NCI-H446 treated with DMSO at 0.1 percent for 48 hours (cell line): Measurements from ENCODE around the gene TM9SF1.

Experiments used
- DNase-seq: peaks from one replicate; lab custom pipeline; 2025; lab: John Stamatoyannopoulos, UW

TM9SF1 gene

DNA sequence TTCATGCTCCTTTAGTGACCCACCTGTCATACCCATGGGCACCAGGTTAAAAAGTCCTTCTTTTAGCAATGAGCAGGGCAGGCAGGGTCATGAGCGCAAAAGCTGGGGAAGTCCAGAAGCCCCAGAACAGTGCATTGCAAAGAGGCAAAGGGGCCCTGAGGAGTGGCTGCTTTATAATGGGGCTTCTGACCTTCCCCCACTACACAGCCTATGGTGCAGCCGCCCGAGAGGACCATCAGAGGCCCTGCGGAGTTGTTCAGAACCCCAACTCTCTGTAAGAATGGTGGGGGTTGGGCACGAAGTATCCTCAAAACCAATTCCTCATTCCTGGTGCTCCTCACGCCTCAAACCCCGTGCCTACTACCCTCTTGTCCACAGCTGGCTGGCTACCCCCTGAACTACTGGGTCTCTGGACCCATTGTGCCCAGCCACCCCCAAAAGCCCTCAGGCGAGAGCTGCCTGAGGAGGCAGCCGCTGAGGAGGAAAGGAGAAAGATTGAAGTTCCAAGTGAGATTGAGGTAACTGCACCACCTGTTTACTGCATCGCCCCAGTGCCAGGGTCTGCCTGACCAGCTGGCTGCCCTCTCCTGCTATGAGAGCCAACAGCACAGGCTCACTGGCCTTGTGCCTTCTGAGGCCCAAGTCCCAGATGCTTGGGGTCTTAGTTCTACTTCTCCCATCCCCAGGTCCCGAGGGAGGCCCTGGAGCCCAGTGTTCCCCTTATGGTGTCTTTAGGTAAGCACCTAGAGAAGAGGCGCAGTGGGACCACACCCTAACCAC lies 16.7 kb downstream of the TM9SF1 start:
- DNase-seq = no peak

DNA sequence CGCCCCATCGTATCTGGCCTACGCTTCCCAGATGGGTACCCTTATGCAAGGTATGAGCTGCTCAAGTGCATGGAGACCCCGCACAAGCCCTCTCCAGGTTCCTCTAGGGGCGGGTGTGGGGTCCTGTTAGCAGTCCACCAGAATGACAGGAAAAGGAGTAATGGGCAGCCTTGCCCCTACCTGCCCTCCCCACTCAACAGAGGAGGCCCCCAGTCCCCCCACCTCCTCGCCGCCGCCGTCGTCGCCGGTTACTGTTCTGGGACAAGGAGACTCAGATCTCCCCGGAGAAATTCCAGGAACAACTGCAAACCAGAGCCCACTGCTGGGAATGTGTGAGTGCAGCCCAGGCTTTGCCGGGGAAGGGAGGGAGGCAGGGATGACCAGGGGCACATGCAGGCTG lies 17.4 kb downstream of the TM9SF1 start:
- DNase-seq = no peak

DNA sequence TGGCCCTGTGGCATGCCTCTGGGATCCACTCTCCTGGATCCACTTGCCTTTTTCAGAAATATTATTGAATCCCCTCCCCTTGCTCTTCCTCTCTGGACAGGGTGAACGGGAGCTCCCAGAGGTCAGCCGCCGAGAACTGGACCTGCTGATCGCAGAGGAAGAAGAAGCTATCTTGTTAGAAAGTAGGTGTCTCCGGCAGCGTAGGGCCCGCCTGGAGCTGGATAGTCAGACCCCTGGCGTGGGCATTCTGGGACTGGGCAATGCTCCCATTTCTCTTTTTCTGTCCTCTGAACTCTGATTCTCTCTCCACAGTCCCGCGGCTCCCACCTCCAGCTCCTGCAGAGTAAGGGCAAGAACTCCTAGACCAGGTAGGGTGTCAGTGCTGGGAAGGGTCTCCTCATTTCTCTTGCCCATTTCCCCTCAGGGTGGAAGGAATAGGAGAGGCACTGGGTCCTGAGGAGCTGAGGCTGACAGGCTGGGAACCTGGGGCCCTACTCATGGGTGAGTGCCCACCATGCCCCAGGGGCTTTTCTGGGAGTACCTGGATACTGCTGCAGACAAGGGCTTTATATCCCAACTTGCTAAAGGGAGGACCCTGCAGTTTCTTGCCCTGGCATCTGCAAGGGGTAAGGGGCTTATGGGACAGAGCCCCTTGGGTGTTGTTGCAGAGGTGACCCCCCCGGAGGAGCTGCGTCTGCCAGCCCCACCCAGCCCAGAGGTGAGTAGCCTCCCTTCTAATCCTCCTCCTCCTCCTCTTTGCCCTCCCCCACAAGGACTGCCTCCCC lies 18.0 kb downstream of the TM9SF1 start:
- no peak for DNase-seq

DNA sequence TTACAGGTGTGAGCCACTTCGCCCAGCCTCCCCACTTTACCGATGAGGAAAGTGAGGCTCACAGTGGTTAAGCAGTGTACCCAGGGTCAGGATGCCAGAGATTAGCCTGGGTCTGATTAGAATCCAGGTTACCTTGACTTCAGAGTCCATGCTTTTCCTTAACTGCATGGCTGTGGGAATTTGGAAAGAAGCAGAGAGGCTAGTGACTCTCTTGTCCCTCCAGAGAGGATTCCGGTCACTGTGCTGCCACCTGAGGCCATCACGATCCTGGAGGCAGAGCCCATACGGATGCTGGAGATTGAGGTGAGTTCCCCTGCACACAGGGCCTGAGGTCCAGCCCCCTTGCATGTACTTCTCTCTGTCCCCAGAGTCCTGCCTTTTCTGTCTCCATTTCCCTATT lies 18.6 kb downstream of the TM9SF1 start:
- DNase-seq = no peak

DNA sequence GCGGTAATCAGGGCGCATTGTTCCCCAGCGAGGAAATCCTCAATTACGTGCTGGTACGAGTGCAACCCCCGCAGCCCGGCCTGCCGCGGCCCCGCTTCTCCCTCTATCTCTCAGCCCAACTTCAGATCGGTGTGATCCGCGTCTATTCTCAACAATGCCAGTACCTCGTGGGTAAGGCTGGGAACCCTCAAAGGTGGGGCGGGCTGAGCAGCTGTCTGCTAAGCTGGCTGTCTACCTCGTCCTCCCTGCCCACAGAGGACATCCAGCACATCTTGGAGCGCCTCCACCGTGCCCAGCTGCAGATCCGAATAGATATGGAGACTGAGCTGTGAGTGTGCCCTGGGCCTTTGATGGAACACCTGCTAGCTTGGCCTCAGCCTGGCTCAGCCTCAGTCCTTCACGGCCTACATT lies 22.4 kb downstream of the TM9SF1 start:
- no peak for DNase-seq

DNA sequence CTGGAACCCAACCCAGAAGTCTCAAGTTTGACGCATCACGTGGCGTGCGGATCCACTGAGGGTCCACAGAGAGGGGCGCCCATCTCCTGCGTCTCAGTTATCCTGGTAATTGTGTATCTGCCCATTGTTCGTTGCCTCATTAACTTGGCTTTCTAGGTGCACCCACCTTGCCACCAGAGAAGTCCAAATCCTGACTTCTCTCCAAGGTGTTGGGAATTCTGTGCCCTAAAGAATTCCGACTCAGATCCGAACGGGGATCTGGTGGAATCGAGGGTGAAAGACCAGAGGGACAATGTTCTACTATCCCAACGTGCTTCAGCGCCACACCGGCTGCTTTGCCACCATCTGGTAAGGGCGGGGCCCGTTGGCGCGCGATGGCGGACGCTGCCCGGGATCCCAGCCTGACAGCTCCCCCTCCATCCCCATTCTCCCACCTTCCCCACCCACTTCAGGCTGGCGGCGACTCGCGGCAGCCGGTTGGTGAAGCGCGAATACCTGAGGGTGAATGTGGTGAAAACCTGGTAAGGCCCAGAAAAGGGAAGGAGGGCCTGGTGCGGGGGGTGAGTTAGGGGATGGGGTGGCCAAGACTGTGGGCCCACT lies 22.9 kb downstream of the TM9SF1 start:
- DNase-seq = no peak

DNA sequence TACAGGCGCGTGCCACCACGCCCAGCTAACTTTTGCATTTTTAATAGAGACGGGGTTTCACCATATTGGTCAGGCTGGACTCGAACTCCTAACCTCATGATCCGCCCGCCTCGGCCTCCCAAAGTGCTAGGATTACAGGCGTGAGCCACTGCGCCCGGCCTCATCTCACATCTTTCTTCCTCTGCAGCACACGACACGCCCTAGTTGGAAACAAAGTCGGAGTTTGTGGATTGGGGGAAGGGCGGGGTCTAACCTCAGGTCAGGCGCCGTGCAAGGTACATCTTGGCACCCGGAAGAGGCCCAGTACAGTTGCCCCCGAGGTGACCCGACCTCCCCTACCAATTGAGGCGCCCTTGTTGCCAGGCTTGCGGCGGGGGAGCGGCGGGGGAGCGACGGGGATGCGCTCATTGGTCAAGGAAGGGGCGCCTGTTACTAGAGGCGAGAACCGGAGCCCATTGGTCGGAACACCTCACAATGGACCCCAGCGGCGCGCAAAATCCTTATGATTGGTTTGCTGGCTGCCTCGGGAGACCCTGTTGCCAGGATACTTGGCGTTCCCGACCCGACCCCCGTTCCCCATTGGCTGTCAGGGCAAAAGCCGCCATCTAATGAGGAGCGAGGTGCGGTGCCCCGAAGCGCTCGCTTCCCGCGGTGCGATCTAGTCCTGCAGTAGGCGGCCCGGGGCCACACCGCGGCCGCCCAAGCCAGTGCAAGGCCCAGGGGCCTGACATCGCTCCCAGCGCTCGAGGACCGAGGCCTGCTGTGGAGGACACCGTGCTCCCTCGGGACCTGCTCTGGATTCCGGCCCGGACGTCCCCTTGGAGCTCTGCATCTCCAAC lies 23.6 kb downstream of the TM9SF1 start, which contains the start of gene REC8:
Gene REC8 (plus strand): TSS at position 659 of the 839 bp plus-strand sequence. CDS start 473 bp downstream, outside the sequence.
- DNase-seq = peak; percentile 6

DNA sequence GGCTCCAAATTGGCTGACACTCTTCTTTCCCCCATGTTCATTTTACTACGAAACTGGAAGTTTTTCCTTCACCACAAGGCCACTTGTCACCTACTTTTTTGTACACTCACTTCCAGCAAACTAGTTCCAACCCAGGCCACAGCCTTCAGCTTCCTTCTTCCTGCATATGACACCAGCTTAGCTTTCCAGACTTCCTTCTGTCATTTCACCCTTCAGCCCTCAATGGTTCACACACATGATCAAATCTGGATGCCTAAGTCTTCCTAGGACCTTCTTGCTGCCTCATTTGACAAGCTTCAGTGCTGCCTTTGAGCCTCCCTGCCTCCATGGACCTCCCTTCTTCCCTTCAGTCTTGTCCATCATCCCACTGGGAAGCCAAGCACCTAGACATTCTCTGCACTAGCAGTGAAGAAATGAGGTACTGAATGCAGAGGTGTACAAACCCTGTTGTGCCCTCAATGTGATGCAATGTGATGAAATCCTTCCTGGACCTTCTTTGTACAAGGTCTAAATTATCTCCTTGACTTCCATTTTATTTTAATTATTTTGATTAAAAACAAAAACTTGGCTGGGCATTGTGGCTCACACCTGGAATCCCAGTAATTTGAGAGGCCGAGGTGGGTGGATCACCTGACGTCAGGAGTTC lies 27.6 kb downstream of the TM9SF1 start:
- no peak for DNase-seq

DNA sequence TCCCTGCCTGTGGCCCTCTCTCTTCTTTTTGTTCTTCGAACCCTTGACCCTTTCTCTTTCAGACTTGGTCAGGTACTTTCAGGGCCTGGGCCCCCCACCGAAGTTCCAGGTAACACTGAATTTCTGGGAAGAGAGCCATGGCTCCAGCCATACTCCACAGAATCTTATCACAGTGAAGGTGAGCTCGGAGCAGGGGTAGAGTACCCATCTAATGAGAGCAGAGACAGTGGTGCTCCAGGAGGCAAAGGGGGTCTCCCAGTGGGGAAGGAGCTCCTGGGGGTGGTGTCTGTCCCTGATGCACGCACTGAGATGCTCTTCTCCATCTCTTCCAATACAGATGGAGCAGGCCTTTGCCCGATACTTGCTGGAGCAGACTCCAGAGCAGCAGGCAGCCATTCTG lies 29.5 kb downstream of the TM9SF1 start:
- no peak for DNase-seq

DNA sequence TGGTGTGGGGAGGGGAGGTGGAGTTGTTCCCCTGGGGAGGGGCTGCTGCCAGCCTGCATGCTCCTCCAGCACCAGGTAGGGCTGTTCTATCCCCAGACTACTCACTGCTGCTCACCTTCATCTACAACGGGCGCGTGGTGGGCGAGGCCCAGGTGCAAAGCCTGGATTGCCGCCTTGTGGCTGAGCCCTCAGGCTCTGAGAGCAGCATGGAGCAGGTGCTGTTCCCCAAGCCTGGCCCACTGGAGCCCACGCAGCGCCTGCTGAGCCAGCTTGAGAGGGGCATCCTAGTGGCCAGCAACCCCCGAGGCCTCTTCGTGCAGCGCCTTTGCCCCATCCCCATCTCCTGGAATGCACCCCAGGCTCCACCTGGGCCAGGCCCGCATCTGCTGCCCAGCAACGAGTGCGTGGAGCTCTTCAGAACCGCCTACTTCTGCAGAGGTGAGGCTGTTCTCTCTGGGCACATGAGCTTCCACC lies 30.7 kb downstream of the TM9SF1 start:
- DNase-seq = no peak

DNA sequence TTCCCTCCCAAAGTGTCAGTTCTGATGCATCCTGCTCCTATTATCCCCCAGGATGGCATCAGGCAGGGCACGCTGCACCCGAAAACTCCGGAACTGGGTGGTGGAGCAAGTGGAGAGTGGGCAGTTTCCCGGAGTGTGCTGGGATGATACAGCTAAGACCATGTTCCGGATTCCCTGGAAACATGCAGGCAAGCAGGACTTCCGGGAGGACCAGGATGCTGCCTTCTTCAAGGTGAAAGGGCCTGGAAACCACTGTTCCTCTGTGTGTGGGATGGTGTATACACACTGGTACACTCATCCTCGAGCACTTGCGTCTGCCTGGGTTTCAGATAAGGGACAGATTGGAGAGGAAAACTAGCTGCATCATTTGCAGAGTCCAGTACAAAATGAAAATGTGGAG lies 33.1 kb downstream of the TM9SF1 start:
- DNase-seq = no peak

DNA sequence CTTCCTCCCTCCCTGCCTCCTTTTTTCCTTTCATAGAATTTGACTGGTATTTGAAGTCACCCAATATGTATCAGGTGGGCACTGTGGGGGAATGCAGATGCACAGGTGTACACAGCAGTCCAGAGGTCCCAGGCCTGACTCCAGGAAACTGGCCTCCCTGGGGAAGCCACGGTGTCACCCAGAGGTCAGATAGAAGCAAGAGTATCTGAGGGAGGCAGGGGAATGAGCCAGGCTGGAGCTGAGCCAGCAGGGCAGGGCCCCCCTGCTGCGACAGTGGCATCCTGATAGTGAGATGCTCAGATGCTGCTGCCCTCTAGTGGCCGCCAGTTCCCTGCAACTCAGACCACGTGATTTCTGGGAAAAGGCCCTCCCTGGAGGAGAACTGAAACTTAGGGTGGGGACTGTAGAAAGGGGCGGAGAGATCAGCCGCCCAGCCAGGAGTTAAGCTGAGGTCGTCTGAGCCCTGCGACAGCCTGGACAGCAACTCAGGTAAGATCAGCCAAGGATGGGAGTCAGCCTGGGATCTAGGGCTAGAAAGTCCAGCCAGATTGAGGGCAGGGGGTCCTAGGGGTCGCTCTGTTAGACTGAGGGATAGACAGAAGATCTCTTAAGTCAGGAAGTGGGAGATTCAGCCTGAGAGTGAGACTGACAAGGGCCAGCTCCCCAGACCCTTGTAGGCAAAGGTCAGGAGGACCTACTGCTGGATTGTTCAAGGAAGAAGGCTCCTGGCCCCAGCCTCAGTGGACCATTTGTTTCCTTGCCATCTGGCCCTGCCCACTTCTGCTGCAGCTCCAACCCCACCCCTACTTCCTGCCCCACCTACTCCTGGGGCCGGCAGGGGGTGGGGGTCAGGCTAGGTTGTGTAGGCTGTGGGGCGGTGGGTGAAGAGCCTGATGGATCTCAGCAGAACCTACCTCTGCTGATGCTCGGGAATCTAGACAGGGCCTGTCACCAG lies 34.1 kb downstream of the TM9SF1 start, which contains the start of gene IRF9:
Gene IRF9 (plus strand): TSS at position 416 of the 955 bp plus-strand sequence. CDS start 880 bp downstream, outside the sequence.
- peak; percentile 79 for DNase-seq

DNA sequence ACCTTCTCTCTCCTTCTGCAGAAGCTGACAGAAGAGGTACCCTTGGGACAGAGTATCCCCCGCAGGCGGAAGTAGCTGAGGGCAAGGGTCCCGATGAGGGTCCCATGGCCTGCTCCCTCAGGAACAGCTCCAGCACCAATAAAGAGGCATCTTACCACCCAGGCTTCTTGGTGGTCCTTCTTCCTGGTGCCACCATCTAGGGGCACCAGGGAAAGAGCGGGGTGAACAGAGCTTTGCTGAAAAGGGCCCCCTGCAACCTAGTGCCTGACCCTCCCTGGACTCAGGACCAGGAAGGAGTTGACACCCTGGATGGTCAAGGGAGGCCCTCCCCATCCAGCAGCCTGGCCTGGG lies 34.8 kb downstream of the TM9SF1 start:
- DNase-seq = no peak

DNA sequence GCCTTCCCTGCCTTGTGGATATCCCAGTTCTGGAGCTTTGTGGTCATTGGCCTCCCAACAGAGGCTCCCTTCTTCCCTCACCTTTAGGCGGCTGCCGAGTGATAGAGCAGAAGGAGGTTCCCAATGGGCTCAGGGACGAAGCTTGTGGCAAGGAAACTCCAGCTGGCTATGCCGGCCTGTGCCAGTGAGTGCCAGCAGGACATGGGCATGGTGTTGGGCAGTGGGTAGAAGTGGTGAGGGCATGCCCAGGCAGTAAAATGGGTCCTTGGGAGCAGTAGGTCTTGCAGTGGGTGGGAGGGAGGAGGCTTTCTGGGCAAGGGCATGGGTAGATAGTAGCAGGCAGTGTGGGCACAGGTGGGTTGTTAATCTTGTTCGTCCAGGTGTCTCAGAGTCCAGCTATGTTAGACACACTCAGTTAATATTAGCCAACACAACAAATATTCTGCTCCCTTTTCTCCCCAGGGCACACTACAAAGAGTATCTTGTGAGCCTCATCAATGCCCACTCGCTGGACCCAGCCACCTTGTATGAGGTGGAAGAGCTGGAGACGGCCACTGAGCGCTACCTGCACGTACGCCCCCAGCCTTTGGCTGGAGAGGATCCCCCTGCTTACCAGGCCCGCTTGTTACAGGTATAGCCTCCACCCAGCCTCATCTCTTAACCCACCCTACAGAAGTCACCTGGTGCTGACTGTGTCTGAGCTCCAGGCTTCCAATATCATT lies 35.3 kb downstream of the TM9SF1 start:
- DNase-seq = no peak

DNA sequence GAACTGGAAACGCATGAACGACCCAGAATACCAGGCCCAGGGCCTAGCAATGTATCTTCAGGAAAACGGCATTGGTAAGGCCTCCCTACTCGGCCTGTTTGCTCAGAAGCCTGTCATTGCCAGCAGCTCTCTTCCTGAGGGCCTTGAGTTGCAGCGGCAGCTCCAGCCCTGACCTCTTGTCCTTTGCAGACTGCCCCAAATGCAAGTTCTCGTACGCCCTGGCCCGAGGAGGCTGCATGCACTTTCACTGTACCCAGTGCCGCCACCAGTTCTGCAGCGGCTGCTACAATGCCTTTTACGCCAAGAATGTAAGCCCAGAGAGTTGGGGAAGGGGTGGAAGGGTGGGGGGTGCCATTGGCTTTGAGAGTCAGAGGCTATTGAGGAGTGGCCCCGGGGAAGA lies 37.9 kb downstream of the TM9SF1 start:
- DNase-seq = no peak

DNA sequence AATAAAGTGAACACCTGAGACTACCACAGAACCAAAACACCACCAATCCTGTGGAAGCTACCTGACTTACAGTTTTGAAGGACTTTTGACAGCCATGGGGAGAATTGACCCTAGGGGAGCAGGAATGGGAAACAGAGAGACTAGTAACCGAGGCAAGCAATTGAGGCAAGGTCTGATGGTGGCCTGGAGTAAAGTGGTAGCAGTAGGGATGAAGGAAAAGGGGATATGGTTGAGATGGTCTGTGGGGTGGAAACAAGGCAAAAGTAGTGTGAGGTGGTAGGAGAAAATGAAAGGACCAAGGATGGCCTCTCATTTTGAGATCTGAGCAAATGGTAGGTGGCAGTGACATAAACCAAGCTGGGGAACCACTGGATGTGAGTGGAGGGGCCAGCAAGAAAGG lies 38.4 kb downstream of the TM9SF1 start:
- DNase-seq = no peak

DNA sequence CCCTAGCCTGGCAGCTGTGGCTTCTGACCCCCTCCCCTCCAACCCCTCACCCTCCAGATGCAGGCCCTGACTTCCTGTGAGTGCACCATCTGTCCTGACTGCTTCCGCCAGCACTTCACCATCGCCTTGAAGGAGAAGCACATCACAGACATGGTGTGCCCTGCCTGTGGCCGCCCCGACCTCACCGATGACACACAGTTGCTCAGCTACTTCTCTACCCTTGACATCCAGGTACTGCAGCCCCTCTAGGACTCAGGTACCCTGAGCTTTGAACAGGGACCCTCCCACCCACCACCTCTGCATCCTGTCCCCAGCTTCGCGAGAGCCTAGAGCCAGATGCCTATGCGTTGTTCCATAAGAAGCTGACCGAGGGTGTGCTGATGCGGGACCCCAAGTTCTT lies 40.1 kb downstream of the TM9SF1 start:
- no peak for DNase-seq

DNA sequence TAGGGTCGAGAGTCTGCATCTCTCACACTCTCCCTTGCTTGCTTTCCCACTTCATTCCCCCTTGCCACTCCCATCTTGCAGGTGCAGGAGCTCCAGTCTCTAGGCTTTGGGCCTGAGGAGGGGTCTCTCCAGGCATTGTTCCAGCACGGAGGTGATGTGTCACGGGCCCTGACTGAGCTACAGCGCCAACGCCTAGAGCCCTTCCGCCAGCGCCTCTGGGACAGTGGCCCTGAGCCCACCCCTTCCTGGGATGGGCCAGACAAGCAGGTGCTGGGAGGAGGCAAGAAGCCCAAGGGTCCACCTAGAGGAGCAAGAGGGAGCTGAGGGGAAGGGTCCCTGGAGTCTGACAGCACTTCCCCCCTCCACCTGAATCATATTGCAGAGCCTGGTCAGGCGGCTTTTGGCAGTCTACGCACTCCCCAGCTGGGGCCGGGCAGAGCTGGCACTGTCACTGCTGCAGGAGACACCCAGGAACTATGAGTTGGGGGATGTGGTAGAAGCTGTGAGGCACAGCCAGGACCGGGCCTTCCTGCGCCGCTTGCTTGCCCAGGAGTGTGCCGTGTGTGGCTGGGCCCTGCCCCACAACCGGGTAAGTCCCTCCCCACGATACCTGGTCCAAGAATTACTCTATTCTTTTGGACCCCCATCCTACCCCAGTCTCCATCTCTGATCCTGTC lies 43.7 kb downstream of the TM9SF1 start:
- DNase-seq = no peak

DNA sequence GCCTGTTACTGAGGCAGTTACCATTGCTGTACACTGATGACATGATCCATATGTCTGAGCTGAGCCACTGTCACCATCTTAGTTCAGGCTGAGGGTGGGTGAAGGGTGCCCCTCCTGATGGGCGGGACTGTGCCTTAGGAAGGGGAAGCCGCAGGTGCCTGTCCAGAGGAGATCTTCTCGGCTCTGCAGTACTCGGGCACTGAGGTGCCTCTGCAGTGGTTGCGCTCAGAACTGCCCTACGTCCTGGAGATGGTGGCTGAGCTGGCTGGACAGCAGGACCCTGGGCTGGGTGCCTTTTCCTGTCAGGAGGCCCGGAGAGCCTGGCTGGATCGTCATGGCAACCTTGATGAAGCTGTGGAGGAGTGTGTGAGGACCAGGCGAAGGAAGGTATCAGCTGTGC lies 44.2 kb downstream of the TM9SF1 start:
- no peak for DNase-seq
